Liver (tissue), 3 donors: ENCODE results near the gene PDE2A.

Experiments used
- FOXA1 ChIP-seq: IDR thresholded peaks from 2 replicates; pipeline ENCODE4 v1.6.1; 2016; ENCODE audit warnings: antibody characterized with exemption
- HNF4G ChIP-seq: IDR thresholded peaks from 2 replicates; pipeline ENCODE4 v1.6.1; 2016; ENCODE audit warnings: antibody characterized with exemption
- JUND ChIP-seq, 2 donors: IDR thresholded peaks; 2 replicates each; pipeline ENCODE4 v1.6.1; 2016; ENCODE audit warnings: antibody characterized with exemption in 2 of 2
- NR2F2 ChIP-seq: IDR thresholded peaks from 2 replicates; pipeline ENCODE4 v1.6.1; 2016; ENCODE audit warnings: antibody characterized with exemption
- RAD21 ChIP-seq, 2 donors: IDR thresholded peaks; 2 replicates each; pipeline ENCODE4 v1.6.1; 2016; ENCODE audit warnings: antibody characterized with exemption in 2 of 2, mild to moderate bottlenecking in 2 of 2
- REST ChIP-seq: IDR thresholded peaks from 2 replicates; pipeline ENCODE4 v1.6.1; 2016; ENCODE audit warnings: antibody characterized with exemption, mild to moderate bottlenecking
- SP1 ChIP-seq: IDR thresholded peaks from 2 replicates; pipeline ENCODE4 v1.6.1; 2018; ENCODE audit warnings: antibody characterized with exemption, mild to moderate bottlenecking
- TAF1 ChIP-seq: conservative IDR thresholded peaks from 2 replicates; pipeline ENCODE4 v1.6.1; 2016; ENCODE audit warnings: antibody characterized with exemption, mild to moderate bottlenecking
- YY1 ChIP-seq: IDR thresholded peaks from 2 replicates; pipeline ENCODE4 v1.6.1; 2016; ENCODE audit warnings: antibody characterized with exemption, mild to moderate bottlenecking
- TF ChIP-seq, protein P1 (sequence below): fragments of 150-350 bp; IDR thresholded peaks from 2 replicates; pipeline ENCODE4 v1.5.1; 2017; ENCODE audit warnings: improper control_type of control experiment, low read depth, low read length; ENCODE audit not compliant: missing input control
- TF ChIP-seq, protein P2 (sequence below): IDR thresholded peaks from 2 replicates; pipeline ENCODE4 v1.6.1; 2016; ENCODE audit warnings: antibody characterized with exemption
- TF ChIP-seq, protein P3 (sequence below): IDR thresholded peaks from 2 replicates; pipeline ENCODE4 v1.6.1; 2016; ENCODE audit warnings: antibody characterized with exemption
- donor health status: healthy.
- donor health status: healthy.

GRCh38 chr11:72584293-72584938 lies 89.8 kb downstream of the PDE2A start:
- TF ChIP-seq, protein P1, sequence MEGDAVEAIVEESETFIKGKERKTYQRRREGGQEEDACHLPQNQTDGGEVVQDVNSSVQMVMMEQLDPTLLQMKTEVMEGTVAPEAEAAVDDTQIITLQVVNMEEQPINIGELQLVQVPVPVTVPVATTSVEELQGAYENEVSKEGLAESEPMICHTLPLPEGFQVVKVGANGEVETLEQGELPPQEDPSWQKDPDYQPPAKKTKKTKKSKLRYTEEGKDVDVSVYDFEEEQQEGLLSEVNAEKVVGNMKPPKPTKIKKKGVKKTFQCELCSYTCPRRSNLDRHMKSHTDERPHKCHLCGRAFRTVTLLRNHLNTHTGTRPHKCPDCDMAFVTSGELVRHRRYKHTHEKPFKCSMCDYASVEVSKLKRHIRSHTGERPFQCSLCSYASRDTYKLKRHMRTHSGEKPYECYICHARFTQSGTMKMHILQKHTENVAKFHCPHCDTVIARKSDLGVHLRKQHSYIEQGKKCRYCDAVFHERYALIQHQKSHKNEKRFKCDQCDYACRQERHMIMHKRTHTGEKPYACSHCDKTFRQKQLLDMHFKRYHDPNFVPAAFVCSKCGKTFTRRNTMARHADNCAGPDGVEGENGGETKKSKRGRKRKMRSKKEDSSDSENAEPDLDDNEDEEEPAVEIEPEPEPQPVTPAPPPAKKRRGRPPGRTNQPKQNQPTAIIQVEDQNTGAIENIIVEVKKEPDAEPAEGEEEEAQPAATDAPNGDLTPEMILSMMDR, result no peak
- TF ChIP-seq REST, result no peak
- TF ChIP-seq TAF1, result no peak
- no peak for TF ChIP-seq JUND (IDR thresholded peaks at IDR 0.05)
- TF ChIP-seq RAD21 (IDR thresholded peaks at IDR 0.05), result no peak
- TF ChIP-seq, protein P2, sequence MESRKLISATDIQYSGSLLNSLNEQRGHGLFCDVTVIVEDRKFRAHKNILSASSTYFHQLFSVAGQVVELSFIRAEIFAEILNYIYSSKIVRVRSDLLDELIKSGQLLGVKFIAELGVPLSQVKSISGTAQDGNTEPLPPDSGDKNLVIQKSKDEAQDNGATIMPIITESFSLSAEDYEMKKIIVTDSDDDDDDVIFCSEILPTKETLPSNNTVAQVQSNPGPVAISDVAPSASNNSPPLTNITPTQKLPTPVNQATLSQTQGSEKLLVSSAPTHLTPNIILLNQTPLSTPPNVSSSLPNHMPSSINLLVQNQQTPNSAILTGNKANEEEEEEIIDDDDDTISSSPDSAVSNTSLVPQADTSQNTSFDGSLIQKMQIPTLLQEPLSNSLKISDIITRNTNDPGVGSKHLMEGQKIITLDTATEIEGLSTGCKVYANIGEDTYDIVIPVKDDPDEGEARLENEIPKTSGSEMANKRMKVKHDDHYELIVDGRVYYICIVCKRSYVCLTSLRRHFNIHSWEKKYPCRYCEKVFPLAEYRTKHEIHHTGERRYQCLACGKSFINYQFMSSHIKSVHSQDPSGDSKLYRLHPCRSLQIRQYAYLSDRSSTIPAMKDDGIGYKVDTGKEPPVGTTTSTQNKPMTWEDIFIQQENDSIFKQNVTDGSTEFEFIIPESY, result no peak
- no peak for TF ChIP-seq SP1
- TF ChIP-seq, protein P3, sequence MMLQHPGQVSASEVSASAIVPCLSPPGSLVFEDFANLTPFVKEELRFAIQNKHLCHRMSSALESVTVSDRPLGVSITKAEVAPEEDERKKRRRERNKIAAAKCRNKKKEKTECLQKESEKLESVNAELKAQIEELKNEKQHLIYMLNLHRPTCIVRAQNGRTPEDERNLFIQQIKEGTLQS, result no peak
- no peak for TF ChIP-seq YY1
- no peak for TF ChIP-seq FOXA1
- TF ChIP-seq NR2F2, result no peak
- no peak for TF ChIP-seq HNF4G
